ENCODE data around the gene ANKRD37. TPM values are rescaled to one million over a fixed set of nuclear protein-coding genes. Genes with fewer than 3 reads are reported as not detected.

The ANKRD37 gene
- total and polyA plus RNA-seq, 3 donors from 2014 or later: 12.7 to 23.7 (median 19.6) TPM

DNA sequence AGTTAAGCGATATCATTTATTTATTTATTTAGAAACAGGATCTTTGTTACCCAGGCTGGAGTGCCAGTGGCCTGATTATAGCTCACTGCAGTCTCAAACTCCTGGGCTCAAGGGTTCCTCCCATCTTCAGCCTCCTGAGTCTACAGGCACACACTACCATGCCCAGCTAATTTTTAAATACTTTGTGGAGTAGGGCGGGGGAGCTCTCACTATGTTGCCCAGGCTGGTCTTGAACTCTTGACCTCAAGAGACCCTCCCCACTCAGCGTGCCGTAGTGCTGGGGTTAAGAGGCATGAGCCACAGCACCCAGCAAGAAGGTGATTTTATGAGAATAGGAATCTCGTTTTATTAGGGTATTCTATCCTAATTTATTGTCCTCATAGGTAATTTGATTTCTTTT, 33.0 kb downstream of the ANKRD37 start:
- no peaks in the 10 kb centered on the region for H3K9me3 ChIP-seq
- 54 to 67% methylated on average over 5 of the region's 5 CpGs for WGBS, 2 donors
- H3K27ac ChIP-seq: no peak overlapping the region
- no peak for DNase-seq
- TF ChIP-seq POLR2A (IDR thresholded peaks at IDR 0.05) (no peak), CTCF (IDR thresholded peaks at IDR 0.05) (no peak)
- H3K4me1 ChIP-seq: peaks cover 3% of the 10 kb centered on the region
- H3K36me3 ChIP-seq (ENCODE audit: low read depth, missing control alignments): no peaks in the 10 kb centered on the region
- intact Hi-C loops (cut with DNase I; ENCODE audit: low total_unique reads): no loop called here
- no peaks in the 10 kb centered on the region for H3K27me3 ChIP-seq
- H3K4me3 ChIP-seq: no peak overlapping the region

GRCh38 chr4:185435466-185435865, 38.8 kb downstream of the ANKRD37 start:
- no peak for TF ChIP-seq CTCF (IDR thresholded peaks at IDR 0.05)
- TF ChIP-seq POLR2A (IDR thresholded peaks at IDR 0.05): no peak
- intact Hi-C loops (cut with DNase I; ENCODE audit: low total_unique reads): no loop called here
- H3K4me1 ChIP-seq: no peaks in the 10 kb centered on the region
- H3K36me3 ChIP-seq (ENCODE audit: low read depth, missing control alignments): no peaks in the 10 kb centered on the region
- no peak for DNase-seq
- no peaks in the 10 kb centered on the region for H3K9me3 ChIP-seq
- no peak overlapping the region for H3K4me3 ChIP-seq
- H3K27ac ChIP-seq: no peak overlapping the region
- no peaks in the 10 kb centered on the region for H3K27me3 ChIP-seq

DNA sequence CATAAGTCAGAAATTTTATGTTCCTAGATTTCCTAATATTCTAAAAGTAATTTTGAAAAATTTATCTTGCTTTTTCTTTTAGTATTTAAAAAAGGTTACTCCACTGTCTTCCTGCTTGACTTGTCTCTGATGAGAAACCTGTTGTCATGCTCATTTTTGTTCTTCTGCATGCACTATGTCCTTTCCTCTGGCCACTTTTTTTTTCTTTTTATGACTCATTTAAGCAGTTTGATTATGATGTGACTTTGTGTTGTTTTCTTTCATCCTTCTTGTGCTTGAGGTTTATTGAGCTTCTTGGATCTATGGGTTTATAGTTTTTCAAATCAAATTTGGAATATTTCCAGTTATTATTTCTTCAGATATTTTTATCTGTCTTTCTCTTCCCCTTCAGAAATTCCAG, 41.2 kb downstream of the ANKRD37 start:
- Histone ChIP-seq H3K4me1 (no peaks in the 10 kb centered on the region), H3K27ac (no peak overlapping the region), H3K4me3 (no peak overlapping the region), H3K27me3 (no peaks in the 10 kb centered on the region), H3K36me3 (ENCODE audit: low read depth, missing control alignments) (no peaks in the 10 kb centered on the region), H3K9me3 (no peaks in the 10 kb centered on the region)
- TF ChIP-seq POLR2A (IDR thresholded peaks at IDR 0.05): no peak
- no peak for TF ChIP-seq CTCF (IDR thresholded peaks at IDR 0.05)
- no peak for DNase-seq
- intact Hi-C loops (cut with DNase I; ENCODE audit: low total_unique reads): no loop called here

GRCh38 chr4:185441479-185441878, 44.8 kb downstream of the ANKRD37 start:
- no peaks in the 10 kb centered on the region for H3K4me1 ChIP-seq
- no peaks in the 10 kb centered on the region for H3K36me3 ChIP-seq (ENCODE audit: low read depth, missing control alignments)
- H3K27ac ChIP-seq: no peak overlapping the region
- intact Hi-C loops (cut with DNase I; ENCODE audit: low total_unique reads): no loop called here
- DNase-seq: no peak
- 89 to 90% methylated on average over 2 of the region's 2 CpGs for WGBS, 2 donors
- H3K9me3 ChIP-seq: no peaks in the 10 kb centered on the region
- TF ChIP-seq POLR2A (IDR thresholded peaks at IDR 0.05) (no peak), CTCF (IDR thresholded peaks at IDR 0.05) (no peak)
- no peaks in the 10 kb centered on the region for H3K27me3 ChIP-seq
- no peak overlapping the region for H3K4me3 ChIP-seq

DNA sequence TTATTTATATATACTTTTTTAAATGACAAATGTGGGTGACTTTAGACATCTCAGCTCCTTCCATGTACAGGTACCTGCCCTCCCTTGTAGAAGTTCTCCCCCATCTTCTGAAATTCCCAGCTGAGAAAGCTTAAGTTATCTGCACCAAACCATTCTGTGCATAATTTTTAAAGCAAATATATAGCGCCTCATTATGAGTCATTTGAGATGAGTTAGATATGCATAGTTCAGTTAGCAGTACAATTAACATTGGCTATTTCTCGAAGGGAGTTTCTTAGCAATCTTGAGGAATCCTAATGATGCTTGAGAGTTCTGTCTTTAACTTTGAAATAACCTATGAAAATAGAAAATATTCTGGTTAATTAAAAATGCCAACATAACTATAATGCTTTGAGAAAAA, 48.6 kb downstream of the ANKRD37 start:
- Histone ChIP-seq H3K9me3 (no peaks in the 10 kb centered on the region), H3K36me3 (ENCODE audit: low read depth, missing control alignments) (no peaks in the 10 kb centered on the region), H3K4me1 (no peaks in the 10 kb centered on the region), H3K27me3 (no peaks in the 10 kb centered on the region), H3K4me3 (no peak overlapping the region), H3K27ac (no peak overlapping the region)
- intact Hi-C loops (cut with DNase I; ENCODE audit: low total_unique reads): no loop called here
- 95 to 96% methylated on average over 2 of the region's 2 CpGs for WGBS, 2 donors
- DNase-seq: no peak
- TF ChIP-seq CTCF (IDR thresholded peaks at IDR 0.05) (no peak), POLR2A (IDR thresholded peaks at IDR 0.05) (no peak)

Small RNAs within 50 kb of the gene (small RNA-seq; reads per million reads assigned to genes)
- 0 reads per million in 2 donors for gene RF00019

Other genes with a start within 250 kb of the ANKRD37 start
- gene CFAP97, start 192.8 kb upstream of the ANKRD37 start, total RNA-seq: 10 to 100 TPM; 49.4 to 54.5 TPM
- 59.7 TPM for gene CFAP97, start 192.8 kb upstream of the ANKRD37 start, polyA plus RNA-seq (ENCODE audit: insufficient read depth, low read depth, low replicate concordance)
- 10 to 100 TPM; 45.0 to 50.5 TPM for gene SNX25, start 187.2 kb upstream of the ANKRD37 start, total RNA-seq
- 20.2 TPM for gene SNX25, start 187.2 kb upstream of the ANKRD37 start, polyA plus RNA-seq (ENCODE audit: insufficient read depth, low read depth, low replicate concordance)
- 10 to 100 TPM in 1 of 2 donors, 1 to 10 TPM in 1; 7.5 to 11.9 TPM for gene LRP2BP, start 917 bp upstream of the ANKRD37 start, total RNA-seq
- 49.5 TPM for gene LRP2BP, start 917 bp upstream of the ANKRD37 start, polyA plus RNA-seq (ENCODE audit: insufficient read depth, low read depth, low replicate concordance)
- 10 to 100 TPM; 64.1 to 73.0 TPM for gene UFSP2, start 29.1 kb downstream of the ANKRD37 start, total RNA-seq
- 71.3 TPM for gene UFSP2, start 29.1 kb downstream of the ANKRD37 start, polyA plus RNA-seq (ENCODE audit: insufficient read depth, low read depth, low replicate concordance)
- 10 to 100 TPM; 39.1 to 78.1 TPM for gene CCDC110, start 74.9 kb downstream of the ANKRD37 start, total RNA-seq
- gene CCDC110, start 74.9 kb downstream of the ANKRD37 start, polyA plus RNA-seq (ENCODE audit: insufficient read depth, low read depth, low replicate concordance): 28.1 TPM
- 10 to 100 TPM; 29.8 to 41.6 TPM for gene PDLIM3, start 138.7 kb downstream of the ANKRD37 start, total RNA-seq
- 66.4 TPM for gene PDLIM3, start 138.7 kb downstream of the ANKRD37 start, polyA plus RNA-seq (ENCODE audit: insufficient read depth, low read depth, low replicate concordance)